ENCODE measurements around the gene IL1R2.

DNA sequence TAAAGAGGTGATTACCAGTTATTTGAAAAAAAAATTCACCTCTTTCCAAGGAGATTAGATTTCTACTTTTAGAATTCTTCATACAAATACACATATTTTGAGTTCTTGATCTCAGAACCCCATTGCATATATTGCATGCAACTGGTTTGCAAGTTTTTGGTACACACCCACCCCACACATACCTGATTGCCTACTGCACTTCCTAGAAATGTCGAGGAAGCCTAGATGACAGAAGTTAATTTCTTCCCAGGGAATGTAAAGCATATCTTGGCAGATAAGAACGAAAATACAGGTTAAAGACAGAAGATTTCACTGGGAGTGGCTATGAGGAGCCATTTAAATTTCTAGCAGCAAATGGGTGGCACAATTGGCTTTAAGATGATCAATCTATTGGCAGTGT, 83.7 kb downstream of the IL1R2 start:
- TF ChIP-seq, protein P1, sequence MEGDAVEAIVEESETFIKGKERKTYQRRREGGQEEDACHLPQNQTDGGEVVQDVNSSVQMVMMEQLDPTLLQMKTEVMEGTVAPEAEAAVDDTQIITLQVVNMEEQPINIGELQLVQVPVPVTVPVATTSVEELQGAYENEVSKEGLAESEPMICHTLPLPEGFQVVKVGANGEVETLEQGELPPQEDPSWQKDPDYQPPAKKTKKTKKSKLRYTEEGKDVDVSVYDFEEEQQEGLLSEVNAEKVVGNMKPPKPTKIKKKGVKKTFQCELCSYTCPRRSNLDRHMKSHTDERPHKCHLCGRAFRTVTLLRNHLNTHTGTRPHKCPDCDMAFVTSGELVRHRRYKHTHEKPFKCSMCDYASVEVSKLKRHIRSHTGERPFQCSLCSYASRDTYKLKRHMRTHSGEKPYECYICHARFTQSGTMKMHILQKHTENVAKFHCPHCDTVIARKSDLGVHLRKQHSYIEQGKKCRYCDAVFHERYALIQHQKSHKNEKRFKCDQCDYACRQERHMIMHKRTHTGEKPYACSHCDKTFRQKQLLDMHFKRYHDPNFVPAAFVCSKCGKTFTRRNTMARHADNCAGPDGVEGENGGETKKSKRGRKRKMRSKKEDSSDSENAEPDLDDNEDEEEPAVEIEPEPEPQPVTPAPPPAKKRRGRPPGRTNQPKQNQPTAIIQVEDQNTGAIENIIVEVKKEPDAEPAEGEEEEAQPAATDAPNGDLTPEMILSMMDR (IDR thresholded peaks at IDR 0.05), result no peak
- TF ChIP-seq POLR2A (IDR thresholded peaks at IDR 0.05) (no peak), EP300 (IDR thresholded peaks at IDR 0.05) (no peak)
